HepG2 (cell line): ENCODE results near the gene GNAI2. TPM values are rescaled to one million over a fixed set of nuclear protein-coding genes. Genes with fewer than 3 reads are reported as not detected.

Experiments
- BRCA1 ChIP-seq: sonication (generic); formaldehyde crosslinking; IDR thresholded peaks from 2 replicates; pipeline ENCODE4 v1.4.0; 2020; ENCODE audit warnings: missing genetic modification reagents
- CENPX ChIP-seq: sonication (generic); formaldehyde crosslinking; IDR thresholded peaks from 2 replicates; pipeline ENCODE4 v1.9.0; 2021; ENCODE audit warnings: mild to moderate bottlenecking, missing genetic modification reagents, moderate library complexity
- CREB1 ChIP-seq, 2 experiments: fragments of 450-650 bp in 1 of 2; IDR thresholded peaks; 2 replicates each; pipeline ENCODE4 v1.6.1; 2016 to 2017; ENCODE audit warnings: control low read depth in 1 of 2, mild to moderate bottlenecking in 1 of 2, missing compliant biosample characterization in 1 of 2, missing genetic modification characterization in 1 of 2
- DRAP1 ChIP-seq: IDR thresholded peaks from 2 replicates; pipeline ENCODE4 v1.6.1; 2016; ENCODE audit warnings: missing genetic modification reagents, missing compliant biosample characterization
- GFI1 ChIP-seq: sonication (generic); formaldehyde crosslinking; IDR thresholded peaks from 2 replicates; pipeline ENCODE4 v1.5.0; 2020; ENCODE audit warnings: missing genetic modification reagents, mild to moderate bottlenecking, borderline replicate concordance
- HNF4G ChIP-seq, 2 experiments: sonication (generic) in 1 of 2; formaldehyde crosslinking in 1 of 2; IDR thresholded peaks; 2 replicates each; pipeline versions ENCODE4 v1.4.0 to v1.6.1; 2011 to 2020; ENCODE audit warnings: borderline replicate concordance in 2 of 2, low read depth in 2 of 2, mild to moderate bottlenecking in 2 of 2, low read length in 1 of 2, missing genetic modification reagents in 1 of 2, moderate library complexity in 1 of 2
- JARID2 ChIP-seq: sonication (generic); formaldehyde crosslinking; IDR thresholded peaks from 2 replicates; pipeline ENCODE4 v1.8.1; 2023; ENCODE audit warnings: missing genetic modification reagents, inconsistent platforms; ENCODE audit not compliant: insufficient replicate concordance
- KLF6 ChIP-seq: IDR thresholded peaks from 2 replicates; pipeline ENCODE4 v1.8.0; 2016; ENCODE audit warnings: missing biosample characterization, missing genetic modification reagents
- NFATC3 ChIP-seq: sonication (generic); formaldehyde crosslinking; IDR thresholded peaks from 2 replicates; pipeline ENCODE4 v1.5.1; 2020; ENCODE audit warnings: mild to moderate bottlenecking, missing genetic modification reagents
- NFE2 ChIP-seq: sonication (generic); formaldehyde crosslinking; IDR thresholded peaks from 2 replicates; pipeline ENCODE4 v1.4.0; 2020; ENCODE audit warnings: missing genetic modification reagents
- PHF21A ChIP-seq: sonication (generic); formaldehyde crosslinking; IDR thresholded peaks from 2 replicates; pipeline ENCODE4 v1.5.0; 2020; ENCODE audit warnings: mild to moderate bottlenecking, missing genetic modification reagents
- POLR2AphosphoS2 ChIP-seq: IDR thresholded peaks from 2 replicates; pipeline ENCODE4 v1.6.1; 2011; ENCODE audit warnings: low read depth, low read length, improper control_type of control experiment
- SAP130 ChIP-seq: IDR thresholded peaks from 2 replicates; pipeline ENCODE4 v1.6.1; 2016; ENCODE audit warnings: low read depth
- SATB2 ChIP-seq: sonication (generic); formaldehyde crosslinking; IDR thresholded peaks from 2 replicates; pipeline ENCODE4 v1.5.0; 2020; ENCODE audit warnings: missing genetic modification reagents
- SMYD3 ChIP-seq: sonication (generic); formaldehyde crosslinking; IDR thresholded peaks from 2 replicates; pipeline ENCODE4 v1.8.1; 2023; ENCODE audit warnings: mild to moderate bottlenecking, missing genetic modification reagents
- TEAD3 ChIP-seq: optimal IDR thresholded peaks from 2 replicates; pipeline ENCODE3; 2016; ENCODE audit warnings: borderline replicate concordance
- THAP7 ChIP-seq: sonication (generic); formaldehyde crosslinking; IDR thresholded peaks from 2 replicates; pipeline ENCODE4 v1.8.1; 2023; ENCODE audit warnings: mild to moderate bottlenecking, missing genetic modification reagents
- TSC22D2 ChIP-seq: sonication (generic); formaldehyde crosslinking; IDR thresholded peaks from 2 replicates; pipeline ENCODE4 v1.5.1; 2020; ENCODE audit warnings: missing genetic modification reagents, mild to moderate bottlenecking, borderline replicate concordance
- WIZ ChIP-seq: sonication (generic); formaldehyde crosslinking; IDR thresholded peaks from 2 replicates; pipeline ENCODE4 v1.5.1; 2020; ENCODE audit warnings: mild to moderate bottlenecking, missing genetic modification reagents
- ZFAT ChIP-seq: sonication (generic); formaldehyde crosslinking; conservative IDR thresholded peaks from 2 replicates; pipeline ENCODE4 v1.8.1; 2023; ENCODE audit warnings: missing genetic modification reagents, inconsistent platforms
- ZNF335 ChIP-seq: sonication (generic); formaldehyde crosslinking; IDR thresholded peaks from 2 replicates; pipeline ENCODE4 v1.4.0; 2020; ENCODE audit warnings: missing genetic modification reagents
- ZNF530 ChIP-seq: sonication (generic); formaldehyde crosslinking; IDR thresholded peaks from 2 replicates; pipeline ENCODE4 v1.5.0; 2020; ENCODE audit warnings: low read depth, mild to moderate bottlenecking, missing genetic modification reagents
- ZNF879 ChIP-seq: sonication (generic); formaldehyde crosslinking; IDR thresholded peaks from 2 replicates; pipeline ENCODE4 v1.8.1; 2023; ENCODE audit warnings: missing genetic modification reagents
- ZSCAN25 ChIP-seq: sonication (generic); formaldehyde crosslinking; IDR thresholded peaks from 2 replicates; pipeline ENCODE4 v1.8.0; 2022; ENCODE audit warnings: mild to moderate bottlenecking, missing genetic modification reagents
- polyA plus RNA-seq, 8 experiments: library from polyadenylated mRNA; depleted of rRNA in 3 of 8; stranded (reverse) in 7 of 8; unstranded in 1 of 8; fragments of >200 nt; fragmentation: Illumina TruSeq in 4 of 8; extraction: Trizol in 4 of 8; gene quantifications; 2 replicates each; pipeline versions ENCODE4 v1.2.1 to v1.2.3, GENCODE V29; 2011 to 2016; ENCODE audit warnings: low read depth in 4 of 8, missing spikeins in 1 of 8, mixed read lengths in 1 of 8; ENCODE audit not compliant: insufficient read depth in 1 of 8
- total RNA-seq, 5 experiments: library from RNA; depleted of rRNA; stranded (reverse); fragments of >200 nt; fragmentation: Illumina TruSeq; extraction: Trizol; gene quantifications; 2 replicates each; pipeline ENCODE4 v1.2.3, GENCODE V29; 2016; ENCODE audit warnings: low read depth in 1 of 5
- TF ChIP-seq, protein P1 (sequence below): IDR thresholded peaks from 2 replicates; pipeline ENCODE4 v1.6.1; 2016; ENCODE audit warnings: low read depth, control low read depth
- TF ChIP-seq, protein P2 (sequence below): sonication (generic); formaldehyde crosslinking; IDR thresholded peaks from 2 replicates; pipeline ENCODE4 v1.5.1; 2020; ENCODE audit warnings: mild to moderate bottlenecking, moderate library complexity, missing genetic modification reagents

Gene GNAI2
- total and polyA plus RNA-seq, 2 of the 13 experiments (the other 11 are each of a cell fraction or from before 2014, with no cell fraction given): 51.1 to 66.2 TPM

GRCh38 chr3:50227390-50228183, 8.4 kb upstream of the GNAI2 start (continued):
- no peak for TF ChIP-seq THAP7 (CRISPR knock-in tag)
- TF ChIP-seq ZNF335 (CRISPR knock-in tag): peak; percentile 63; the same call in 1 of the 2 replicates
- peak; percentile 95 for TF ChIP-seq SAP130
- TF ChIP-seq PHF21A: peak; percentile 74
- no peak for TF ChIP-seq ZNF879
- TF ChIP-seq NFATC3 (CRISPR knock-in tag): no peak
- no peak for TF ChIP-seq POLR2AphosphoS2
- TF ChIP-seq, protein P1, sequence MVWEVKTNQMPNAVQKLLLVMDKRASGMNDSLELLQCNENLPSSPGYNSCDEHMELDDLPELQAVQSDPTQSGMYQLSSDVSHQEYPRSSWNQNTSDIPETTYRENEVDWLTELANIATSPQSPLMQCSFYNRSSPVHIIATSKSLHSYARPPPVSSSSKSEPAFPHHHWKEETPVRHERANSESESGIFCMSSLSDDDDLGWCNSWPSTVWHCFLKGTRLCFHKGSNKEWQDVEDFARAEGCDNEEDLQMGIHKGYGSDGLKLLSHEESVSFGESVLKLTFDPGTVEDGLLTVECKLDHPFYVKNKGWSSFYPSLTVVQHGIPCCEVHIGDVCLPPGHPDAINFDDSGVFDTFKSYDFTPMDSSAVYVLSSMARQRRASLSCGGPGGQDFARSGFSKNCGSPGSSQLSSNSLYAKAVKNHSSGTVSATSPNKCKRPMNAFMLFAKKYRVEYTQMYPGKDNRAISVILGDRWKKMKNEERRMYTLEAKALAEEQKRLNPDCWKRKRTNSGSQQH (CRISPR knock-in tag): peak; percentile 86; the same call in 1 of the 2 replicates
- no peak for TF ChIP-seq CENPX (CRISPR knock-in tag)
- no peak for TF ChIP-seq JARID2
- TF ChIP-seq HNF4G (IDR thresholded peaks at IDR 0.05; ENCODE audit: borderline replicate concordance, low read depth, low read length): no peak
- TF ChIP-seq HNF4G (CRISPR knock-in tag; IDR thresholded peaks at IDR 0.05; ENCODE audit: borderline replicate concordance, low read depth): no peak
- TF ChIP-seq BRCA1 (CRISPR knock-in tag): no peak
- no peak for TF ChIP-seq WIZ (CRISPR knock-in tag)
- no peak for TF ChIP-seq CREB1 (IDR thresholded peaks at IDR 0.05)
- TF ChIP-seq CREB1 (CRISPR knock-in tag; IDR thresholded peaks at IDR 0.05): no peak
- no peak for TF ChIP-seq NFE2 (CRISPR knock-in tag)
- TF ChIP-seq ZFAT: no peak
- no peak for TF ChIP-seq ZNF530 (CRISPR knock-in tag)
- TF ChIP-seq ZSCAN25 (CRISPR knock-in tag): peak; percentile 21; the same call in 1 of the 2 replicates
- no peak for TF ChIP-seq TEAD3 (CRISPR knock-in tag)
- TF ChIP-seq SATB2: no peak
- TF ChIP-seq SMYD3 (CRISPR knock-in tag): no peak
- peak; percentile 91; the same call in 1 of the 2 replicates for TF ChIP-seq KLF6 (CRISPR knock-in tag)
- TF ChIP-seq TSC22D2: 0 out of 2 replicates have a peak, but pooled peaks have one; percentile 33
- TF ChIP-seq, protein P2, sequence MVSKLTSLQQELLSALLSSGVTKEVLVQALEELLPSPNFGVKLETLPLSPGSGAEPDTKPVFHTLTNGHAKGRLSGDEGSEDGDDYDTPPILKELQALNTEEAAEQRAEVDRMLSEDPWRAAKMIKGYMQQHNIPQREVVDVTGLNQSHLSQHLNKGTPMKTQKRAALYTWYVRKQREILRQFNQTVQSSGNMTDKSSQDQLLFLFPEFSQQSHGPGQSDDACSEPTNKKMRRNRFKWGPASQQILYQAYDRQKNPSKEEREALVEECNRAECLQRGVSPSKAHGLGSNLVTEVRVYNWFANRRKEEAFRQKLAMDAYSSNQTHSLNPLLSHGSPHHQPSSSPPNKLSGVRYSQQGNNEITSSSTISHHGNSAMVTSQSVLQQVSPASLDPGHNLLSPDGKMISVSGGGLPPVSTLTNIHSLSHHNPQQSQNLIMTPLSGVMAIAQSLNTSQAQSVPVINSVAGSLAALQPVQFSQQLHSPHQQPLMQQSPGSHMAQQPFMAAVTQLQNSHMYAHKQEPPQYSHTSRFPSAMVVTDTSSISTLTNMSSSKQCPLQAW: peak; percentile 81
- TF ChIP-seq GFI1 (CRISPR knock-in tag): peak; percentile 68; the same call in 1 of the 2 replicates
- peak; percentile 63 for TF ChIP-seq DRAP1 (CRISPR knock-in tag)
